Activated T-helper 2 cell treated with anti-CD3 and anti-CD28 coated beads, Interferon-gamma antibody, Interleukin-2, Interleukin-4, amounts not matched to agents 10 μg/mL and 5 μg/mL and 100 μg/mL, durations not matched to agents 14 hours and 24 hours and 36 hours (primary cell): ENCODE data around the gene PARVG. TPM values are rescaled to one million over a fixed set of nuclear protein-coding genes. Genes with fewer than 3 reads are reported as not detected.

Source experiments
- DNase-seq: peaks from one replicate; pipeline ENCODE4 v3.0.0; 2021; ENCODE audit warnings: low spot score
- H3K27ac Mint-ChIP-seq: one replicate; pipeline ENCODE4 v1.8.0; 2021; ENCODE audit warnings: mixed read lengths
- H3K27me3 Mint-ChIP-seq: one replicate; pipeline ENCODE4 v1.8.0; 2021; ENCODE audit warnings: low read depth, mixed read lengths
- H3K36me3 Mint-ChIP-seq: one replicate; pipeline ENCODE4 v1.8.0; 2021; ENCODE audit warnings: low read depth, mixed read lengths
- H3K4me1 Mint-ChIP-seq: one replicate; pipeline ENCODE4 v1.8.0; 2021; ENCODE audit warnings: low read depth, mixed read lengths
- H3K4me3 Mint-ChIP-seq: one replicate; pipeline ENCODE4 v1.8.0; 2021; ENCODE audit warnings: low read depth, mild to moderate bottlenecking, moderate library complexity, mixed read lengths
- H3K9me3 Mint-ChIP-seq: one replicate; pipeline ENCODE4 v1.8.0; 2021; ENCODE audit warnings: mixed read lengths
- intact Hi-C: fragments of 100-400 bp; cut with micrococcal nuclease; formaldehyde crosslinking; loops from one replicate; pipeline ENCODE4 v1.15.1; 2023
- total RNA-seq: library from RNA; stranded (reverse); gene quantifications from 2 replicates; pipeline ENCODE4 v1.2.3, GENCODE V29; 2022

PARVG gene
- total RNA-seq, 1 donor from 2014 or later = 73.5 TPM

DNA sequence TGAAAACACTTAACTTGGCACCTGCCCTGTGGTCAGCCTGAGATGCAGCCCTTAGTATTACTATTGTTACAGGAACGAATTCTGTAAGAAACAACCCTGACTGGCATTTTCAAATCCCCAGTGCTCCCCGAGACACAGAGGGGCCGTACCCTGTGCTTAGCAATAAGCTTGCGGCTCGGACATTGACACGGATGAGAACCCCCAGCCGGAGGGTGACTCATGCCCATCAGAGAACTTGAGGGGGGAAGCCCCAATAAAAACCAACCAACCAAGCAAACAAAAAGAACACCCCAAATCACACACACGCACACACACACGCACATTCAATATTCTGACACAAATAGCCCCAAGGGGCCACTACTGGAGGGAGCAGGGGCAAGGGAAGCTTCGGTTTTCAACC, 68.2 kb downstream of the PARVG start:
- peaks cover 2% of the 10 kb centered on the region for H3K27me3 Mint-ChIP-seq
- H3K4me3 Mint-ChIP-seq = no peak overlapping the region
- H3K27ac Mint-ChIP-seq = no peak overlapping the region
- H3K9me3 Mint-ChIP-seq = peaks cover 11% of the 10 kb centered on the region
- DNase-seq = no peak
- H3K36me3 Mint-ChIP-seq = no peaks in the 10 kb centered on the region
- intact Hi-C loops = no loop called here
- H3K4me1 Mint-ChIP-seq = no peaks in the 10 kb centered on the region

DNA sequence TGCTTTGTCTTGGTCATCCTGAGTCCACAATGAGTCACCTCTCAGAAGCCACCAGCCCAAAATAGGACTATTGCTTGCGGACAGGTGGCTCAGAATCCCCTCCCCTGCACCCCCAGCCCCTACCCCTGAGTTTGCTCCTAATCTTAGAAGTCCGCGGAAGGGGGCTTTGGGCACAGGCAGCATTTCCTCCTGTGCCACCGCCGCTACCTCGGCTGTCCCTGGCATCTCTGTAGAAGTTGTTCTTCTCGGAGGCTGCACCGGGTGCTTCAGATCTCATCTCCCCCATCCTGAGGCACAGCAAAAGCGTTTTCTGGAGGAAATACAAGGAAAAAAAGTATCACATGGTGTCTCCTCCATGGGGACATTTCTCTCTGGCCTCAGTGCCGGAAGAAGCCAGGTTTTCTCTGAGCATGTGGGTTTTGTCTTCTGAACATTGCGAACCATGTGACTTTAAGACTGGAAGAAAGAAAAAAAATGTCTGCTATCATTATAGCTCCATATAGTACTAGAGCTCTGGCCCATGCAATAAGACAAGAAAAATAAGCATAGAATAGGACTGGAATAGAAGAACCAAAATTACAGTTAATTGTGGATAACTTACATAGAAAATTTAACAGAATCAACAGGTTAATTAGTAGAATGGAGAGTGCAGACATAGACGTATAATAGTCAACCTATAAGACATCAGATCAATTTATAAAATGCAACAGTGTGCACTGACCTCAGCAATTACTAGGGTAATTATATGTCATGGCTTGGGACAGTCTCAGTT, 68.8 kb downstream of the PARVG start:
- H3K27ac Mint-ChIP-seq = no peak overlapping the region
- intact Hi-C loops = no loop called here
- H3K9me3 Mint-ChIP-seq = peaks cover 11% of the 10 kb centered on the region
- no peak for DNase-seq
- no peaks in the 10 kb centered on the region for H3K4me1 Mint-ChIP-seq
- H3K27me3 Mint-ChIP-seq = peaks cover 2% of the 10 kb centered on the region
- H3K36me3 Mint-ChIP-seq = no peaks in the 10 kb centered on the region
- H3K4me3 Mint-ChIP-seq = no peak overlapping the region

DNA sequence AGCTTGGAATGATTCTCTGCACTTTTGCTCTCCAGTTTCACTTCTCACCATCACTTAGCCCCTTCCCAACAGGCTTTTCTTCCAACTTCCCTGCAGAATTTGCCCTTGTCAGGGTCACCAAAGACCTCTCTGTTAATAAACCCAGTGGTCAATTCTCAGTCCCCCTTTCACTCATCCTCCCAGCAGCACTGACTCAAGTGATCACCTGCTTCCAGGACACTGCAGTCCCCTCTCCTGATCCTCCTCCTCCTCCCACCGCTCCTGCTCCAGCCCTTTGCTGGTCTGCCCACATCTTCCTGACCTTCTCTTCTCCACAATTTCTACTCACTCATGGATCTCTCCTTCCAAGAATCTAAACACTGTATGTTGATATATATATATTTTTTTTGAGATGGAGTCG, 74.1 kb downstream of the PARVG start:
- intact Hi-C loops = no loop called here
- H3K4me1 Mint-ChIP-seq = no peaks in the 10 kb centered on the region
- no peak overlapping the region for H3K4me3 Mint-ChIP-seq
- peaks cover 7% of the 10 kb centered on the region for H3K27me3 Mint-ChIP-seq
- H3K36me3 Mint-ChIP-seq = no peaks in the 10 kb centered on the region
- H3K27ac Mint-ChIP-seq = no peak overlapping the region
- no peak for DNase-seq
- H3K9me3 Mint-ChIP-seq = peaks cover 7% of the 10 kb centered on the region

DNA sequence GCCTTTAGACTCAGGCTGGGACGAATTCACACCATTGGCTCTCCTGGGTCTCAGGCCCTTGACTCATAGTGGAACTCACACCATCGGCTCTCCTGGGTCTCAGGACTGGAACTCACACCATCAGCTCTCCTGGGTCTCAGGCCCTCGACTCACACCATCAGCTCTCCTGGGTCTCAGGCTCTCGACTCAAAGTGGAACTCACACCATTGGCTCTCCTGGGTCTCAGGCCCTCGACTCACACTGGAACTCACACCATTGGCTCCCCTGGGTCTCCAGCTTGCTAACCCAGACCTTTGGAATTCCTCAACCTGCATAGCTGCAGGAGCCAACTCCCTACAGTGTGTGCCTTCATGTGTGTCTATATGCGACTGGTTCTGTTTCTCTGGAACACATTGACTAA, 75.4 kb downstream of the PARVG start:
- H3K4me3 Mint-ChIP-seq = no peak overlapping the region
- intact Hi-C loops = no loop called here
- no peaks in the 10 kb centered on the region for H3K9me3 Mint-ChIP-seq
- no peaks in the 10 kb centered on the region for H3K4me1 Mint-ChIP-seq
- H3K36me3 Mint-ChIP-seq = no peaks in the 10 kb centered on the region
- no peak overlapping the region for H3K27ac Mint-ChIP-seq
- no peak for DNase-seq
- H3K27me3 Mint-ChIP-seq = peaks cover 7% of the 10 kb centered on the region

DNA sequence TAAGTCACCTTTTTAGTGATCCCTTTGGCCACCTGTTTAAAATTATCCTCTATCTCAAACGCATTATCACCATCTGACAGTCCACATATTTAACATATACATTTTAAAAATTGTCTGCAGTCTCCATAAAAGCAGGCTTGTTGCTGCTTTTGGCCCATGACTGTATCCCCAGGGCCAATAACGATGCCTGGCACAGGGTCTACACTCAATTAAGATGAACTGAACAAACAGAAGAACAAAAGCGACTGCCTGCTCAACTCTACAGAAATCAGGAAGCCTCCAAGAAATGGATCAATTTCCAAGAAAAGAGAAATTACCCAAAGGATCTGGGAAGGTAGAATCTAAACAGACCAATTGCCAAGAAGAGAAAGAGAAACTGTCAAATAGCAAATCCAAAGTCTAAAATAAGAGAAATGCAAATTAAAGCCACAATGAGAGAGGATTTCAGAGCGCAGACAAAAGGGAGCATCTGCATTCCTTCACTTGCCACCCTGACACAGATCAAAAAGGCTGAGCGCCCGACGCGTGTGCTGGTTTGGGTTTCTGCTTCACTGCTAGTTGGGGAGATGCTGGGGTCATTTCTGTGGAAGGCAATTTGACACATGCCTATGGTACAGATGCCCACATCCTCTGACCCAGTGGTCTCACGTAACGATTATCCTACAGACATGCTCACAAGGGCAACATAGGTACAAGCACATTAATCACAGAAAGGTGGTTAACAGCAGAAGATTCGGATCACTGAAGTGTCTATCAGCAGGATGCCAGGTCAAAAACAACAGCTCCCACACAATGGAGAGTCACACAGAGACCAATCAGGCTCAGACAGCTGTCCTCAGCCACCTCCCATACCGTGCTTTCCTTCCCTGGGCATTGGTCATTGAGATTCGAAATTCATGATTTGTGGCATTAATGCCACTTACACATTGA, 76.1 kb downstream of the PARVG start:
- Mint-ChIP-seq H3K36me3 (no peaks in the 10 kb centered on the region), H3K9me3 (no peaks in the 10 kb centered on the region), H3K27me3 (peaks cover 7% of the 10 kb centered on the region), H3K4me3 (no peak overlapping the region), H3K27ac (no peak overlapping the region), H3K4me1 (no peaks in the 10 kb centered on the region)
- DNase-seq = no peak
- intact Hi-C loops = no loop called here

Other genes with a start within 250 kb of the PARVG start
- 58.6 and 59.0 TPM in 2 replicates for gene SAMM50, start 225.5 kb upstream of the PARVG start, total RNA-seq
- gene PARVB, start 156.6 kb upstream of the PARVG start, total RNA-seq = 122 and 123 TPM in 2 replicates
- not detected in 2 replicates for gene SHISAL1, start 132.0 kb downstream of the PARVG start, total RNA-seq